Measurements from ENCODE around the gene ZNF525.
"Not testable (repeated sequence)": the region's sequence is repeated elsewhere in the genome, so short reads cannot be mapped to it uniquely, and the experiment has no call there.

ZNF525 gene
- 45.9 to 63.0 (median 50.2) reads per million in 4 experiments for total RNA-seq

DNA sequence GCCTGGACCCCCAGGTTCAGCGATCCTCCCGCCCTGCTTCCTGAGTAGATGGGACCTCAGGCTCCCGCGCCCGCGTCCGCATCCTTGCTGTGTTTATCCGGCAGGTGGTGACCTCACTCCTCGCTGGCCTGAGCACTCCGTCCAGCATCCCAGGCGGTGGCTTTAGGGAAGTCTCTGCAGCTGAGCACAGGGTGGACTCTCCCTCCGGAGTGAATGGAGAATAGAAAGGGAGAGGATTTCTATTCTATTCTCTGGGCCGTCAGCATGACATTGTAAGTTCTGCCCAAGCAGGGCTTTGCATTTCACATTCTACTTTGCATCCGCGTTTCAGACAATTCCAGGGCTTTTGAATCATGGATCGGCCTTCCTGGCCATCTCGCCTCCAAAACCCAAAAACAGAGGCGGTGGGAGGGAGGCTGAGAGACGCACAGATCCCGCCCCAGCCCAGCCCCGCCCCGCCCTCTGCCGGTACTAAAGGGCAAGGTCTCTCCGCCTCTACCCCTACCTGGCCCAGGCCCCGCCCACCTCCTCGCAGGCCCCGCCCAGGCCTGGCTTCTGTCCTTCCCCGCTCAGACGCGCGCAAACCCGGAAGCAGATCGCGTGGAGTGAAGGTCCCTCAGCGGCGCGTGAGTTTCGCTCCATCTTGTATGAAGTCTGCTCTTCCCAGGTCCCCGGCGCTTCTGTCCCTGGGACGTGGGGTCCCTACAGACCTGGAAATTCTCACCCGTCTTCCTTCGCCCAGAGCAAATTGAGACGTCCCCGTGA lies at the start of gene ZNF525:
Gene ZNF525, plus strand, starts transcription at position 572 of the 765 bp plus-strand sequence. CDS start 6,577 bp downstream, outside the sequence.
- peak; percentile 96 for DNase-seq

DNA sequence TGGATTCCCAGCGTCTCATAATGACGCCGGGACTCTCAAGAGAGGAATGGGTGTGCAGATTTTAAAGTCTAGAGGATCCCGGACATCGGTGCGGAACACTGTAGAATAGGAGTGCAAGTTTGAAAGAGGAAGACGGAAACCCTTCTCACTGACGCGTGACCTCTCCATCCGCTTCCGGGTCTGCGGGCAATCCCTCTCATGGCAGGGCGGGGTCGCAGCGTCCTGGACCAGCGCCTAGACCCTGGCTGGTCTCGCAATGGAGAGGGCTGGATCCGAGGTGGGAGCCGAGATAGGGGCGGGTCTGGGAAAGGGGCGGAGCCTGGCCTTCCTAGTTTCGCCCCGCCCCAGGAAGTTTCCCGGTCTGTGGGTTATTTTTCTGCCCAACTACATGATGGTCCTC lies 36.5 kb upstream of the ZNF525 start:
- DNase-seq, result no peak

DNA sequence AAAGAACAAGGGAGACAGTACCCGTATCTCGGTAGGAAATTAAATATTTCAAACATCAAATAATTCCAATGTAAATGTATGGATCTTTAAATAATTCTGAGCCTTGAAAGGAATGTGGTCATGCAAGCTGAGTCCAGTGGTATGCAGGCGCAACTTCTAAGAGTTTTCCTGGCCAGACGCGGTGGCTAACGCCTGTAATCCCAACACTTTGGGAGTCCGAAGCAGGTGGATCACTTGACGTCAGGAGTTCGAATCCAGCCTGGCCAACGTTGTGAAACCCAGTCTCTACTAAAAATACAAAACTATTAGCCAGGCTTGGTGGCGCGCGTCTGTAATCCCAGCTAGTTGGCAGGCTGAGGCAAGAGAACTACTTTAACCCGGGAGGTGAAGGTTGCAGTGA lies 33.0 kb upstream of the ZNF525 start:
- no peak for DNase-seq

DNA sequence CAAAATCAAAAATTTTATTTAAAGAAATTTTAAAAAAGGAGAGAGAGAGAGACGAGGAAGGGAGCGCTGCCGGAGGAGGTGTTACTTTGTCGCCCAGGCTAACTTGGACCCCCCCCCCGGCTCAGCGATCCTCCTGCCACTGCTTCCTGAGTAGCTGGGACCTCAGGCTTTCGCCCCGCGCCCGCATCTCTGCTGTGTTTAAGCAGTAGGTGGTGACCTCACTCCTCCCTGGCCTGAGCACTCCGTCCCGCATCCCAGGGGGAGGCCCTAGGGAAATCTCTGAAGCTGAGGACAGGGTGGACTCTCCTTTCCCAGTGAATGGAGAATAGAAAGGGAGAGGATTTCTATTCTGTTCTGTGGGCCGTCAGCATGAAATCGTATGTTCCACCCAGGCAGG lies 32.4 kb upstream of the ZNF525 start:
- DNase-seq, result peak; percentile 9

DNA sequence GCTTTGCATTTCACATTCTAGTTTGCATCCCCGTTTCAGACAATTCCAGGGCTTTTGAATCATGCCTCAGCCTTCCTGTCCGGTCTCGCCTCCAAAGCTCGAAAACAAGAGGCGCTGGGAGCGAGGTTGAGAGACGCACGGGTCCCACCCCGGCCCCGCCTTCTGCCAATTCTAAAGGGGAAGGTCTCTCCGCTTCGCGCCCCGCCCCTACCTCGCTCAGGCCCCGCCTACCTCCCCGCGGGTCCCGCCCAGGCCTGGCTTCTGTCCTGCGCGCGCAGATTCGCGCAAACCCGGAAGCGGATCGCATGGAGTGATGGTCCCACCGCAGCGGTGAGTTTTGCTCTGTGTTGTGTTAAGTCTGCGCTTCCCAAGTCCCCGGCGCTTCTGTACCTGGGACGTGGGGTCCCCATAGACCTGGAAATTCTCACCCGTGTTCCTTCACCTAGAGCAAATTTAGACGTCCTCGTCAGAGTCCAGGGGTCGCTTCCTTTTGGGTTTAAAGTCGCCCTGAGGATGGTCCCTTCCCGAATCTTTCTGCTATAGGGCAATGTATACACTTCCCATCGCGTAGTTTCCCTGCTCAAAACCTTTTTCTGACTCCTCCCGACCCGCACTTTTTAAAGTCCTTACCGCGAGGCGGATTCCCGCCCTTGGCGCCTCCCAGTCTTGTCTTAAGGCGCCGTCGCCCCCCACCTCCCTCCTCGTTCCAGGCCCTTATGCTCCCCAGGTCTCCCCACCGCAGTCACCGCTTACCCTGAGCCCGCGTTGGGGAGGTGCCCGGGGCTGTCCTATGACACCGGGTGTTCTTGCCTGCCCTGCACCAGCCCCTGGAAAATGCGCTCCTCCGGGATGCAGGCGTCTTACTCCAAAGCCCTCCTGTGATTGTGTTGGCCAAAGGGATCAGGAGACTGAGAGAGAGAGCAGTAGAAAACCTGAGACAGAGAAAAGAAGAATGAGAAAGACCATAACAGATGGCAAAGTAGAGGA lies 31.7 kb upstream of the ZNF525 start, which contains the start of gene ZNF845:
Gene ZNF845, plus strand, starts transcription at position 287 of the 987 bp plus-strand sequence. CDS start 7,559 bp downstream, outside the sequence.
- peak; percentile 97 for DNase-seq

DNA sequence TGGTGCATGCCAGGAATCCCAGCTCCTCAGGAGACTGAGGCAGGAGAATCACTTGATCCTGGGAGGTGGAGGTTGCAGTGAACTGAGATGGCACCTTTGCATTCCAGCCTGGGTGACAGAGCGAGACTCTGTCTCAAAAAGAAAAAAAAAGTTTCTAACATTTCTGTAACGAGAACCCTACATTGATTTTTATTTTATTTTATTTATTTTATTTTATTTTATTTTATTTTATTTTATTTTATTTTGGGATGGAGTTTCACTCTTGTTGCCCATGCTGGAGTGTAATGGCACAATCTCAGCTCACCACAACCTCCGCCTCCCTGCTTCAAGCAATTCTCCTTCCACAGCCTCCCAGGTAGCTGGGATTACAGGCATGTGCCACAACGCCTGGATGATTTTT lies 21.1 kb upstream of the ZNF525 start:
- not testable (repeated sequence) for DNase-seq

DNA sequence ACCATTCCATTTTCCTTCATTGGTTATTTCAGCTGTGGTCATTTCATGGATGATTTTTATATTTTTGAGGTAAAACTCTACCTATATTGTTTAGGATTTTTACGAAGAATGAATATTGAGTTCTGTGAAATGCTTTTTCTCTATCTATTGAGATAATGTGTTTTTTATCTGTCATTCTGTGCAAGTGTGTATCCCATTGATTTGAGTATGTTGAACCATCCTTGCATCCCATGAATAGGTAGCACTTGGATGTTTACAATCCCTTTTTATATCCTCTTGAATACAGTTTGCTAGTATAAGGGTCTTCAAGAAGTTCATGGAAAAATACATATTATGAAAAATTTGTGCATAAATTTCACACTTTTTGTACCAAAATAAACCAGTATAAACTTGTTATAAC lies 9.8 kb upstream of the ZNF525 start:
- DNase-seq, result no peak

DNA sequence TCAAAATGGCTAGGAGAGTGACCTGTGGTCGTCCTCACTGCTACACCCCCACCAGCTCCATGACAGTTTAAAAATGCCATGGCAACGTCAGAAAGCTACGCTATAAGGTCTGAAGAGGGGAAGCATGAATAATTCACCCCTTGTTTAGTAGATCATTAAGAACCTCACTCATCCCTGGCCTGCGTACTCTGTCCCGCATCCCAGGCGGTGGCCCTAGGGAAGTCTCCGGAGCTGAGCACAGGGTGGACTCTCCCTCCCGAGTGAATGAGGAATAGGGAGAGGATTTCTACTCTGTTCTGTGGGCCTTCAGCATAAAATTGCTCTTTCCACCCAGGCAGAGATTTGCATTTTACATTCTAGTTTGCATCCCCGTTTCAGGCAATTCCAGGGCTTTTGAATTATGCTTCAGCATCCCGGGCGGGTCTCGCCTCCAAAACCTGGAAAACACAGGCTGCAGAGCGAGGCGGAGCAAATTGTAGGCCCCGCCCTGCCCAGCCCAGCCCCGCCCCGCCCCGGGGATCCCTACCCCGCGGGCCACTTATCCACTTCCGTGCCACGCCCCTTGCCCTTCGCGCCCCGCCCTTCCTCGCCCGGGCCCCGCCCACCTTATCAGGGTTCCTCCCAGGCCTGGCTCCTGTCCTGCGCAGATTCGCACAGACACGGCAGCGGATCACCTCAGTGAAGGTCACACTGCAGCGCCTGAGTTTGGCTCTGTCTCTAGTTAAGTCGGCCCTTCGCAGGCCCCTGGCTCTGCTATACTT lies 7.5 kb upstream of the ZNF525 start:
- DNase-seq, result no peak

DNA sequence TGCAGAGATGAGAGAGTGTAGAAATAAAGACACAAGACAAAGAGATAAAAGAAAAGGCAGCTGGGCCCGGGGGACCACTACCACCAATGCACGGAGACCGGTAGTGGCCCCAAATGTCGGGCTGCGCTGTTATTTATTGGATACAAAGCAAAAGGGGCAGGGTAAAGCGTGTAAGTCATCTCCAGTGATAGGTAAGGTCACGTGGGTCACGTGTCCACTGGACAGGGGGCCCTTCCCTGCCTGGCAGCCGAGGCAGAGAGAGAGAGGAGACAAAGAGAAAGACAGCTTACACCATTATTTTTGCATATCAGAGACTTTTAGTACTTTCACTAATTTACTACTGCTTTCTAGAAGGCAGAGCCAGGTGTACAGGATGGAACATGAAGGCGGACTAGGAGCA lies 5.4 kb upstream of the ZNF525 start:
- not testable (repeated sequence) for DNase-seq

DNA sequence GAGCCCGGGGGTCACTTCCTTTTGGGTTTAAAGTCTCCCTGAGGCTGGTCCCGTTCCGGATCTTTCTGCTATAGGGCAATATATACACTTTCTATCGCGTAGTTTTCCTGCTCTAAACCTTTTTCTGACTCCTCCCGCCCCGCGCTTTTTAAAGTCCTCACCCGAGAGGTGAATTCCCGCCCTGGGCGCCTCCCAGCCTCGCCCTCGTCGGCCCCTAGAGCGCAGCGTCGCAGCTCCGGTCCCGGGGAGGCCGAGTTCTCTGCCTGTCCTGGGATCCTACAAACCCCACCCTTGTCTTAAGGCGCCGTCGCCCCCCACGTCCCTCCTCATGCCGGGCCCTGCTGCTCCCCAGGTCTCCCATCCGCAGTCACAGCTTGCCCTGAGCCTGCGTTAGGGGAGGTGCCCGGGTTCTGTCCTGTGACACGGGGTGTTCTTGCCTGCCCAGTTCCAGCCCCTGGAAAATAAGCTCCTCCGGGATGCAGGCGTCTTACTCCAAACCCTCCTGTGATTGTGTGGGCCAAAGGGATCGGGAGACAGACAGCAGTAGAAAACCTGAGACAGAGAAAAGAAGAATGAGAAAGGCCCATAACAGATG lies 491 bp downstream of the ZNF525 start:
- peak; percentile 40 for DNase-seq

DNA sequence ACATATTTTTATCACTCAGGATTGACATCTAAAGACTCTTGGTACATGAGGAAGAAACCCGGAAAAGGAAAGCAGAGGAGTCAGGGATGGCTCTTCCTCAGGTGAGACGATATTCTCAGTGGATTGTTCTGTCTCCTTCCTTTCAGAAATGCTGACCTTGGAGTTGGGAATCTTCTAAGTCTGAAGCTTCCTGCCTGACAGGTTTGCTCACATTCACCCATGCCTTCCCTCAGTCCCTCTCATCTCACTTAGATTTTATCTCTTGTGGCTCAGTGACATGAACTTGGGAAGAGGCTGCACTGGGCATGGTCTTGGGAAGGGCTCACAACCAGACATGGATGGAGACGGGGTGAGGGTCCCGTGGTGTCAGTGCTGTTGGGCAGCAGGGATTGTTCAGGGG lies 6.7 kb downstream of the ZNF525 start:
- no peak for DNase-seq

DNA sequence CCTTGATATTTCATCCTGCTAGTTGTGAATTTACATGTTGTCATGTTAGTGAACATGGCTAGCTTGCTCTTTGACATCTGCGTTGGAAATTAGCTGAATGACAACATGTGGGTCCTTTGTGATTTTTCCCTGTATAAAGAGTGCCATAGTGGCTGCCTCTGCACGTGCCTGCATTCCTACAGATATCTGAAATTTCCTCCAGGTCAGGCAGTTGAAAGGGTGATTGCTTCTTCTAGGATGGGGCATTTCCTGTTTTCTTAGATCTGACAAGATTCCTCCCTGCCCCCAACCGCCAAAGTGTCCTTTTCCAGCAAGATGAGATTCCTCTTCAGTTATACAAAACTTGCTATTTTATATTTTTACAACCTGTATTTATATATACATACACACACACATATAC lies 8.8 kb downstream of the ZNF525 start:
- DNase-seq, result no peak

DNA sequence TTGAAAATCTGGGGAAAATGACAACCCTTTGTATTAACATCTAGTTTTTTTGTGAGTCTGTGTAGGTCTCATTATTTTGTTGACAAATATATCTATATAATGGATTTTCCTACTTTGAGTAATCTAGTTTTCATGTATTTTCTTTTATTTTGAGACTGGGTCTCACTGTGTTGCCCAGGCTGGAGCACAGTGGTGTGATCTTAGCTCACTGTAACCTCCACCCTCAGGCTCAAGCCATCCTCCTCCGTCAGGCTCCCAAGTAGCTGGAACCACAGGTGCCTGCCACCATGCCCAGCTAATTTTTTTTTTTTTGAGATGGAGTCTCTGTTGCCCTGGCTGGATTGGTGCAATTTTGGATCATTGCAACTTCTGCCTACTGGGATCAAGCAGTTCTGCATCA lies 9.2 kb downstream of the ZNF525 start:
- no peak for DNase-seq

DNA sequence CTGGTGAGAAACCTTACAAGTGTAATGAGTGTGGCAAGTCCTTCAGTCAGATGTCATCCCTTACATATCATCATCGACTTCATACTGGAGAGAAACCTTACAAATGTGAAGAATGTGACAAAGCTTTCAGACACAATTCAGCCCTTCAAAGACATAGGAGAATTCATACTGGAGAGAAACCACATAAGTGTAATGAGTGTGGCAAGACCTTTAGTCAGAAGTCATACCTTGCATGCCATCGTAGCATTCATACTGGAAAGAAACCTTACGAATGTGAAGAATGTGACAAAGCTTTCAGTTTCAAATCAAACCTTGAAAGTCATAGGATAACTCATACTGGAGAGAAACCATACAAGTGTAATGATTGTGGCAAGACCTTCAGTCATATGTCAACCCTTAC lies 15.9 kb downstream of the ZNF525 start:
- DNase-seq, result no peak

DNA sequence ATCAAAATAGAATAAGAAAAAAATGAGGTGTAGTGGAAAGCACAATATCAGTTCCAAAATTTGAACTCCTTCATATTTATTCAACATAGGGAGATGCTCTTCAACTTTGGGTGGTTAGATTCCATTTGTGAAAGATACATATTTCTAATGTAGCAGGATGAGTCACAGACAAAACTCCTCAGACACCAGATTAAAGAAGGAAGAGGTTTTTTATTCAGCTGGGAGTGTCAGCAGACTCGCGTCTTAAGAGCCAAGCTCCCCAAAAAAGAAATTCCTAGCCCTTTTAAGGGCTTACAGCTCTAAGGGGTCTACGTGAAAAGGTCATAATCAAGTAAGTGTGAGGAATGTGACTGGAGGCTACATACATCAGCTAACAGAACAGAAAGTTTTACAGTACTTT lies 22.7 kb downstream of the ZNF525 start:
- DNase-seq, result no peak

DNA sequence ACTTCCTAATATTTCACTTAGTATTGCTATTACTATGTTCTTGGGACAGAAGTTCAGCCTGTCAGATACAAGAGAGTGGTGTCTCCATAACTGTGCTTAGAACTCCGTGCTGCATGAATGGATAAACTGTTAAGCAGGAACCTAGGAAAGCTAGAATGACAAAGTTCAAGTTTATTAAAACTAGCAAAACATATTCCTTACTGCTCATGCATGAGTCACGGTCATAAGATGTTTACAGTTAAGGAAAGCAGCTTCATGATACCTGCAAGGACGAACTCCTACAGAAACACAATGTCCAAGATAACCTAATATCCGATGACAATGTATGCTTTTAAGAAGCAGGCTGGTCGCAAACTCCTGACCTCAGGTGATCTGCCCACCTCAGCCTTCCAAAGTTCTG lies 23.4 kb downstream of the ZNF525 start:
- no peak for DNase-seq

DNA sequence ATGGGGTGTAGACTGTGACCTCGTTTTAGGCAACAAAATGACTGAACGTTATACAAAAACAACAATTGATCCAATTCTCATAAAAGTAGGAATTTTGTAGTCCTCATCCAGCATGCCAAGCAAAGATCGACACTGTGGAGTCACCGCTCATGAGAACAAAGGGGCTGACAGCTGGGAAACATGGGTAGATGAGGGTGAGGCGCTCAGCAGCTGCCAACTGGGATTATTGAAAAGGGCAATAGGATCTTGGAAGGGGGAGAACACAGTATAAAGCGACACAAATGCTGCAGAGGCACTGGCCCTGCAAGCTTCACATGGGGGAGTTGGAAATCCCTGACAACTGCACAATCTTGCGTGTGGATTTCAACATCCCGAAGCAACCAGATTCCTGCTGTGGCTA lies 24.1 kb downstream of the ZNF525 start:
- no peak for DNase-seq

DNA sequence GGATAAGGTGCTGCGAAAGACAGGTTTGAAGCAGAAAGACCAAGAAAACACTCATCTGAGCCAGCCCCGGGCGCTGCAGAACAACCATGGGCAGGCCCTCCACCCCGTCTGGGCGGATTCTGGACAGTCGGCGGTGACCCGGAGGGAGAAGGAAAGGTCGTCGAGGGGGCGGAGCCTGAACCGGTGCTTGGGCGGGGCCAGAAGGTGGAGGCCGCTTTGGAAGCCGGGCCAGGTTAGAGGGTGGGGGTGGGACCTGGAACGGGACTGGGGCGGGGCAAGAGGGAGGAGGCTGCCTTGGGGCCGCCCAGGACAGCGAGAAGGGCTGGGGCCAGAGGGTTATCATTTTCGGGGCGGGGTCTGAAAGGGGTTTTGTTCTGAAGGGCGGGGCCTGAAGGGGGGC lies 24.5 kb downstream of the ZNF525 start:
- no peak for DNase-seq

DNA sequence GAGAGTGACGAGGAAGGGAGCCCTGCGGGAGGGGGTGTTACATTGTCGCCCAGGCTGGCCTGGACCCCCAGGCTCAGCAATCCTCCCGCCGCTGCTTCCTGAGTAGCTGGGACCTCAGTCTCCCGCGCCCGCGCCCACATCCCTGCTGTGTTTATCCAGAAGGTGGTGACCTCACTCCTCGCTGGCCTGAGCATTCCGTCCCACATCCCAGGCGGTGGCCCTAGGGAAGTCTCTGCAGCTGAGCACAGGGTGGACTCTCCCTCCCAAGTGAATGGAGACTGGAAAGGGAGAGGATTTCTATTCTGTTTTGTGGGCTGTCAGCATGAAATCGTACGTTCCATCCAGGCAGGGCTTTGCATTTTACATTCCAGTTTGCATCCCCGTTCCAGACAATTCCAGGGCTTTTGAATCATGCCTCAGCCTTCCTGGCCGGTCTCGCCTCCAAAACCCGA lies 29.0 kb downstream of the ZNF525 start:
- no peak for DNase-seq

DNA sequence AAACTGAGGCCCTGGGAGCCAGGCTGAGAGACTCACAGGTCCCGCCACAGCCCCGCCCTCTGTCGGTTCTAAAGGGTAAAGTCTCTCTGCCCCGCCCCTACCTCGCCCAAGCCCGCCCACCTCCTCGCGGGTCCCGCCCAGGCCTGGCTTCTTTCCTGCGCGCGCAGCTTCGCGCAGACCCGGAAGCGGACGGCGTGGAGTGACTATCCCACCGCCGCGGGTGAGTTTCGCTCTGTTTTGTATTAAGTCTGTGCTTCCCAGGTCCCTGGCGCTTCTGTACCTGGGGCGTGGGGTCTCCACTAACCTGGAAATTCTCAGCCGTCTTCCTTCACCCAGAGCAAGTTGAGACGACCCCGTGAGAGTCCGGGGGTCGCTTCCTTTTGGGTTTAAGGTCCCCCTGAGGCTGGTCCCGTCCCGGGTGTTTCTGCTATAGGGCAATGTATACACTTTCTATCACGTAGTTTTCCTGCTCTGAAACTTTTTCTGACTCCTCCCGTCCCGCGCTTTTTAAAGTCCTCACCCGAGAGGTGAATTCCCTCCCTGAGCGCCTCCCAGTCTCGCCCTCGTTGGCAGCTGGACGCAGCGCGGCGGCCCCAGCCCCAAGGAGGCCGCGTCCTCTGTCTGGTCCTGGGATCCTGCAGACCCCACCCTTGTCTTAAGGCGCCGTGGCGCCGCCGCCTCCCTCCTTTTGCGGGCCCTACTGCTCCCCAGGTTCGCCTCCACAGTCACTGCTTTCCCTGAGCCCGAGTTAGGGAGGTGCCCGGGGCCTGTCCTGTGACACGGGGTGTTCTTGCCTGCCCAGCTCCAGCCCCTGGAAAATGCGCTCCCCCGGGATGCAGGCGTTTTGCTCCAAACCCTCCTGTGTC lies 29.7 kb downstream of the ZNF525 start, which contains the start of gene ZNF765:
Gene ZNF765, plus strand, starts transcription at position 176 of the 866 bp plus-strand sequence. CDS start 2,867 bp downstream, outside the sequence.
- peak; percentile 97 for DNase-seq
